Activated CD4-positive, CD25-positive, alpha-beta regulatory T cell (primary cell): ENCODE results near the gene SLC19A1.
"Not testable (repeated sequence)": the region's sequence is repeated elsewhere in the genome, so short reads cannot be mapped to it uniquely, and the experiment has no call there.

Source experiments
- DNase-seq, 4 experiments: peaks; one replicate each; lab custom pipeline; 2025; lab: John Stamatoyannopoulos, UW

Gene SLC19A1

GRCh38 chr21:45506241-45506817 lies 35.9 kb downstream of the SLC19A1 start:
- no peak for DNase-seq

GRCh38 chr21:45505416-45506021 lies 36.7 kb downstream of the SLC19A1 start:
- DNase-seq: no peak

GRCh38 chr21:45504516-45505415 lies 37.5 kb downstream of the SLC19A1 start:
- no peak for DNase-seq

- no peak for DNase-seq
These were observed 38.2 kb downstream of the SLC19A1 start for GRCh38 chr21:45504021-45504515.

GRCh38 chr21:45503226-45503625 lies 39.0 kb downstream of the SLC19A1 start:
- DNase-seq: not testable (repeated sequence)

GRCh38 chr21:45502600-45502999 lies 39.6 kb downstream of the SLC19A1 start:
- no peak for DNase-seq

- DNase-seq: no peak
These were observed 40.3 kb downstream of the SLC19A1 start for GRCh38 chr21:45502006-45502345.

GRCh38 chr21:45501081-45502005 lies 40.9 kb downstream of the SLC19A1 start:
- DNase-seq: not testable (repeated sequence)

- no peak for DNase-seq
These were observed 42.2 kb downstream of the SLC19A1 start for GRCh38 chr21:45499970-45500577.

GRCh38 chr21:45499201-45499750 lies 43.0 kb downstream of the SLC19A1 start:
- no peak for DNase-seq

GRCh38 chr21:45498646-45499000 lies 43.6 kb downstream of the SLC19A1 start:
- DNase-seq: no peak

GRCh38 chr21:45497846-45498645 lies 44.2 kb downstream of the SLC19A1 start:
- DNase-seq: no peak

GRCh38 chr21:45496968-45497845 lies 45.0 kb downstream of the SLC19A1 start:
- DNase-seq: no peak

GRCh38 chr21:45496151-45496967 lies 45.9 kb downstream of the SLC19A1 start:
- no peak for DNase-seq

GRCh38 chr21:45494851-45495680 lies 47.2 kb downstream of the SLC19A1 start:
- no peak for DNase-seq

- DNase-seq: no peak
These were observed 47.9 kb downstream of the SLC19A1 start for GRCh38 chr21:45494135-45494850.
